Epithelial cell of alveolus of lung (primary cell): ENCODE data around the gene PRX. TPM values are rescaled to one million over a fixed set of nuclear protein-coding genes. Genes with fewer than 3 reads are reported as not detected.

Experiments
- total RNA-seq: library from RNA; depleted of rRNA; stranded (reverse); fragments of >200 nt; gene quantifications from 2 replicates; pipeline ENCODE4 v1.2.1, GENCODE V29; 2015

PRX gene
- total RNA-seq = 2.3 and 2.9 TPM in 2 replicates

GRCh38 chr19:40413291-40413845, at the start of gene PRX:
PRX (minus strand) TSS chr19:40413378; CDS start chr19:40407932, 5,446 bp downstream.

GRCh38 chr19:40444000-40444824, 31.0 kb upstream of the PRX start, which contains the start of gene SERTAD3:
SERTAD3 (minus strand) TSS chr19:40444335; CDS start chr19:40442080, 2,255 bp downstream.

GRCh38 chr19:40425450-40426287, 12.5 kb upstream of the PRX start, which contains the start of gene SERTAD1:
SERTAD1 (minus strand) TSS chr19:40425992; CDS start chr19:40423546, 2,446 bp downstream.

GRCh38 chr19:40390084-40390742, 23.0 kb downstream of the PRX start, which contains the start of gene HIPK4:
HIPK4 (minus strand) TSS chr19:40390181; CDS start chr19:40389902, 279 bp downstream.

GRCh38 chr19:40348125-40348913, 64.9 kb downstream of the PRX start, which contains the start of the genes C19orf47 and PLD3:
C19orf47 (minus strand) TSS chr19:40348397; CDS start chr19:40341857, 6,540 bp downstream.
PLD3 (plus strand) TSS chr19:40348695; CDS start chr19:40366484, 17,789 bp downstream.

Other genes starting within 250 kb of the PRX start
- gene MAP3K10, start 222.0 kb downstream of the PRX start, total RNA-seq = 6.2 and 9.4 TPM in 2 replicates
- gene TTC9B, start 195.0 kb downstream of the PRX start, total RNA-seq = 0.08 TPM in 1 of 2 replicates, not detected in the other
- 0.39 and 1.0 TPM in 2 replicates for gene CCNP, start 186.7 kb downstream of the PRX start, total RNA-seq
- 74.0 and 93.8 TPM in 2 replicates for gene AKT2, start 128.0 kb downstream of the PRX start, total RNA-seq
- gene C19orf47, start 65.0 kb downstream of the PRX start, total RNA-seq = 18.4 and 24.8 TPM in 2 replicates
- gene PLD3, start 64.7 kb downstream of the PRX start, total RNA-seq = 469 and 698 TPM in 2 replicates
- gene HIPK4, start 23.2 kb downstream of the PRX start, total RNA-seq = under 0.01 TPM in 1 of 2 replicates, not detected in the other
- 8.5 and 35.7 TPM in 2 replicates for gene SERTAD1, start 12.6 kb upstream of the PRX start, total RNA-seq
- 17.0 and 21.5 TPM in 2 replicates for gene SERTAD3, start 31.0 kb upstream of the PRX start, total RNA-seq
- 95.0 and 97.1 TPM in 2 replicates for gene BLVRB, start 52.4 kb upstream of the PRX start, total RNA-seq
- 0.24 and 1.2 TPM in 2 replicates for gene SPTBN4, start 53.6 kb upstream of the PRX start, total RNA-seq
- gene SHKBP1, start 163.5 kb upstream of the PRX start, total RNA-seq = 85.1 and 95.4 TPM in 2 replicates
- 78.5 and 278 TPM in 2 replicates for gene LTBP4, start 188.0 kb upstream of the PRX start, total RNA-seq